ENCODE results near the gene ADAMTSL1. TPM values are rescaled to one million over a fixed set of nuclear protein-coding genes. Genes with fewer than 3 reads are reported as not detected.

ADAMTSL1 gene
- total RNA-seq, 2 experiments from 2014 or later: not detected

DNA sequence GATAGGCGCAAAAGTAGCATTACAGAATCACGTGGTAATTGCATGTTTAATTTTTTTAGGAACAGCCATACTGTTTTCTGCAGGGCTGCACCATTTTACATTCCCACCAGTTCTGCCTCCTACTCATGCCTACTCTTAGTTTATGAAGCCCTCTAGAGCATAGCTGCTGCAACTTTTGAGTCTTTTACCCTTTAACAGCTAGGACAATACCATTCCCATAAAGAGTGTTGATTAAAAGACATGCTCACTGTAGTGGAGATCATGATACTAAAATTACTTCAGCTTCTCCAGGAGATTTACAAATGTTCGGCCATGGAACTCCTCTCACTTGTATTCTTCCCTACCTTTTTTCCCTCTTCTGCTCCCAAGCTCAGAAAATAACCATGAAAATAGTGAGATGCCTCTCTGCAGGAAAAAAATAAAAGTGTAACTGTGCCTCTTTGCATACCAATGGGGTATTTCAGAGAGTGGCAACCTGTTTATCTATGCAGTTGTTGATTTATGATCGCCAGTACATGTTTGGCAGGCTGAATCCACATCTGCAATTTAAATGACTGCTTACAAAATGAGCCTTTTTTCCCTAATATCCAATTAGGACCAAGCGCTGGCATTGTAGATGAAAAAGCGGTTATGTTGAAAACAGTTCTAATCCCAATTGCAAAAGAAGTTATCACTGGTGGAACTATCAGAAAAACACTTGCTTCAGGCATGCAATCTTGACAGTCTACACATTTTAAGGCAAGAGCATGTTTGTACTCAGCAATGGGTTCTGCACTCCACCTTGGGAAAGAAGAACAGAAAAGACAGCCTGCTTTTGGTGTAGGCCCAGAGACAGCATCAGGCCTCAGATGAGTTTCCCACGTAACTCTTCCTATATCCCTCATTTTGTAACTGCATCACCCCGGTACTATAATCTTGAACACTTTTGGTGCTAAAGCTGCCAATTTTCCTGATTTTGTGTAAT, 131.1 kb downstream of the ADAMTSL1 start:
- Mint-ChIP-seq H3K9me3 (ENCODE audit: low read depth) (no peaks in the 10 kb centered on the region), H3K27ac (no peak overlapping the region), H3K27me3 (peaks cover 2% of the 10 kb centered on the region), H3K36me3 (ENCODE audit: low read depth) (no peaks in the 10 kb centered on the region), H3K4me3 (no peak overlapping the region), H3K4me1 (no peaks in the 10 kb centered on the region)
- ATAC-seq (no peak), DNase-seq (no peak)
- ChIA-PET CTCF (no interaction called here), POLR2A (no interaction called here)
- intact Hi-C loops (cut with DNase I, micrococcal nuclease): no loop called here

- Mint-ChIP-seq H3K27me3 (peaks cover 2% of the 10 kb centered on the region), H3K27ac (no peak overlapping the region), H3K9me3 (ENCODE audit: low read depth) (no peaks in the 10 kb centered on the region), H3K36me3 (ENCODE audit: low read depth) (no peaks in the 10 kb centered on the region), H3K4me1 (no peaks in the 10 kb centered on the region), H3K4me3 (no peak overlapping the region)
- ChIA-PET CTCF (no interaction called here), POLR2A (no interaction called here)
- ATAC-seq: no peak
- intact Hi-C loops (cut with DNase I, micrococcal nuclease): no loop called here
- no peak for DNase-seq
These were observed 131.8 kb downstream of the ADAMTSL1 start for GRCh38 chr9:18605766-18606180.

- CTCF ChIA-PET: no interaction called here
- no peak for ATAC-seq
- no peak for DNase-seq
- no peaks in the 10 kb centered on the region for H3K4me1 Mint-ChIP-seq
- no peak overlapping the region for H3K27ac Mint-ChIP-seq
- H3K9me3 Mint-ChIP-seq (ENCODE audit: low read depth): no peaks in the 10 kb centered on the region
- intact Hi-C loops (cut with DNase I, micrococcal nuclease): no loop called here
- H3K27me3 Mint-ChIP-seq: peaks cover 2% of the 10 kb centered on the region
- no peak overlapping the region for H3K4me3 Mint-ChIP-seq
- POLR2A ChIA-PET: no interaction called here
- no peaks in the 10 kb centered on the region for H3K36me3 Mint-ChIP-seq (ENCODE audit: low read depth)
These were observed 132.3 kb downstream of the ADAMTSL1 start for GRCh38 chr9:18606281-18606680.

GRCh38 chr9:18606846-18607245, 132.9 kb downstream of the ADAMTSL1 start:
- DNase-seq (no peak), ATAC-seq (no peak)
- intact Hi-C loops (cut with DNase I, micrococcal nuclease): no loop called here
- ChIA-PET CTCF (no interaction called here), POLR2A (no interaction called here)
- H3K4me3 Mint-ChIP-seq: no peak overlapping the region
- H3K36me3 Mint-ChIP-seq (ENCODE audit: low read depth): no peaks in the 10 kb centered on the region
- no peaks in the 10 kb centered on the region for H3K4me1 Mint-ChIP-seq
- peaks cover 2% of the 10 kb centered on the region for H3K27me3 Mint-ChIP-seq
- no peak overlapping the region for H3K27ac Mint-ChIP-seq
- H3K9me3 Mint-ChIP-seq (ENCODE audit: low read depth): no peaks in the 10 kb centered on the region

GRCh38 chr9:18608371-18608770, 134.4 kb downstream of the ADAMTSL1 start:
- DNase-seq: no peak
- no peak overlapping the region for H3K27ac Mint-ChIP-seq
- no peaks in the 10 kb centered on the region for H3K4me1 Mint-ChIP-seq
- no peak overlapping the region for H3K4me3 Mint-ChIP-seq
- POLR2A ChIA-PET: no interaction called here
- CTCF ChIA-PET: no interaction called here
- intact Hi-C loops (cut with DNase I, micrococcal nuclease): no loop called here
- H3K9me3 Mint-ChIP-seq (ENCODE audit: low read depth): no peaks in the 10 kb centered on the region
- ATAC-seq: no peak
- H3K27me3 Mint-ChIP-seq: peaks cover 2% of the 10 kb centered on the region
- H3K36me3 Mint-ChIP-seq (ENCODE audit: low read depth): no peaks in the 10 kb centered on the region

DNA sequence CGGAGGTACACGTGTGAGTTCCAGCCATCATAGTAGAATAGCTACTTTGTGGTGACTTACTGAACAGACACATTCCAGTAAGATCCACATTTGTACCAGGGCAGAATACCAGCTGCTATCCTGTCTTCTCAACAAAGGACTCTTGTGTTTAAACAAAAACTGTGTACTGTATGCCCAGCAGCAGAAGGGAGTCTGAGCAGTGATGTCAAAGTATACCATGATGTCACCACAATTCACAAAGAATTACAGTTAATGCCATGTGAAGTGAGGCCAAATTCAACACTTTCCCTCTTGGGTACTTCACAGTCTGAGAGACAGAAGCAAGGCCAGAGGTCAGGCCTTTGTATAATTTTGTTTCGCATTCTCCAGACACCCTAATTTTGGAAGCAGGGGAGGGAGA, 137.0 kb downstream of the ADAMTSL1 start:
- Mint-ChIP-seq H3K36me3 (ENCODE audit: low read depth) (no peaks in the 10 kb centered on the region), H3K4me3 (no peak overlapping the region), H3K9me3 (ENCODE audit: low read depth) (no peaks in the 10 kb centered on the region), H3K4me1 (no peaks in the 10 kb centered on the region), H3K27me3 (peaks cover 2% of the 10 kb centered on the region), H3K27ac (no peak overlapping the region)
- ChIA-PET CTCF (no interaction called here), POLR2A (no interaction called here)
- DNase-seq (no peak), ATAC-seq (no peak)
- intact Hi-C loops (cut with DNase I, micrococcal nuclease): no loop called here

DNA sequence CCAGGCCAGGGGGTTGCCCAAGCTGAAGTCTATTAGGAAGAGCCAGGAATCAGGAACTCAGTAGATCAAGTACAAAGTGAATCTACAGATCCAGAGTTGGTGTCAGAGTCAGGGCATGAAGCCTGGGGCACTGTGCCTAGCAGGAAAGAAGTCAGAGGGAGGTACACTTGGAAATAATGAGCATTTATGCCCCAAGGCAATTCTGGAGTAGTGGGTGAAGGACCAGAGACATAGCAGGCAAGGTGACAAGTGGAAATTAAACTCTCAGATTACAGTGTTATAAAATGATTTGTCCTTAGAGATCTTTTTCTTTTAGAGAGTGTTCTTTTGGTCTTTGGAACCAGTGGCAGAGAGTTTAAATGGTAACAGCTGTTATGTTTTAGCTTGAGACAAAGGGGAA, 138.0 kb downstream of the ADAMTSL1 start:
- DNase-seq: no peak
- Mint-ChIP-seq H3K36me3 (ENCODE audit: low read depth) (no peaks in the 10 kb centered on the region), H3K27ac (no peak overlapping the region), H3K27me3 (peaks cover 2% of the 10 kb centered on the region), H3K9me3 (ENCODE audit: low read depth) (no peaks in the 10 kb centered on the region), H3K4me1 (no peaks in the 10 kb centered on the region), H3K4me3 (no peak overlapping the region)
- ChIA-PET CTCF (no interaction called here), POLR2A (no interaction called here)
- ATAC-seq: no peak
- intact Hi-C loops (cut with DNase I, micrococcal nuclease): no loop called here

- no peaks in the 10 kb centered on the region for H3K27me3 Mint-ChIP-seq
These were observed 140.2 kb downstream of the ADAMTSL1 start for GRCh38 chr9:18614116-18614515.

GRCh38 chr9:18614651-18615050, 140.7 kb downstream of the ADAMTSL1 start:
- no peaks in the 10 kb centered on the region for H3K4me1 Mint-ChIP-seq
- intact Hi-C loops (cut with DNase I, micrococcal nuclease): no loop called here
- DNase-seq (no peak), ATAC-seq (no peak)
- H3K4me3 Mint-ChIP-seq: no peak overlapping the region
- H3K9me3 Mint-ChIP-seq (ENCODE audit: low read depth): no peaks in the 10 kb centered on the region
- POLR2A ChIA-PET: no interaction called here
- CTCF ChIA-PET: no interaction called here
- H3K27me3 Mint-ChIP-seq: no peaks in the 10 kb centered on the region
- no peak overlapping the region for H3K27ac Mint-ChIP-seq
- no peaks in the 10 kb centered on the region for H3K36me3 Mint-ChIP-seq (ENCODE audit: low read depth)

More at GRCh38 chr9:18614116-18614515, 140.2 kb downstream of the ADAMTSL1 start:
- H3K36me3 Mint-ChIP-seq (ENCODE audit: low read depth): no peaks in the 10 kb centered on the region
- H3K27ac Mint-ChIP-seq: no peak overlapping the region
- H3K4me1 Mint-ChIP-seq: no peaks in the 10 kb centered on the region
- no peak overlapping the region for H3K4me3 Mint-ChIP-seq
- ATAC-seq (no peak), DNase-seq (no peak)
- intact Hi-C loops (cut with DNase I, micrococcal nuclease): no loop called here
- CTCF ChIA-PET: interaction anchor here (0.7 kb wide), 1 partner anchor 13 kb away, joined by 3 read pairs; no protein-coding TSS in a partner anchor
- H3K9me3 Mint-ChIP-seq (ENCODE audit: low read depth): no peaks in the 10 kb centered on the region
- POLR2A ChIA-PET: no interaction called here

DNA sequence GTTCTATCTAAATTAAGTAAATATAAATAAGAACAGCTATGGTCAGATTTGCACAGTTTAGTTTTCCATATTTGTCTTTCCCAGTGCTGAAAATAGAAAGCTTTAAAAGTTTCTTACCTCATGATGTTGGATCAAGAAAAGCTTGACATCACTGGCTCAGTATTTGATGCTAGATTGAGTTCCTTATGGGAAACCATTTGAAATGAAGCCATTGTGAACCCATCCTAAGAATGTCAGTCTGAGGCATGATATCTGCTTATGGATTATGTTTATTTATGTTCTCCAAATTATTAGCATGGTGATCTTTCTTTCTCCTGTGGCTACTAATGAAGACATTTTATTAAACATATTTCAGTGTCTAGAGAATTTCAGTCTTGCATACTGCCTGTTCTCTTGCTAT, 143.0 kb downstream of the ADAMTSL1 start:
- no peak for ATAC-seq
- Mint-ChIP-seq H3K4me3 (no peak overlapping the region), H3K27me3 (no peaks in the 10 kb centered on the region), H3K36me3 (ENCODE audit: low read depth) (no peaks in the 10 kb centered on the region), H3K27ac (no peak overlapping the region), H3K4me1 (no peaks in the 10 kb centered on the region), H3K9me3 (ENCODE audit: low read depth) (no peaks in the 10 kb centered on the region)
- POLR2A ChIA-PET: no interaction called here
- no peak for DNase-seq
- intact Hi-C loops (cut with DNase I, micrococcal nuclease): no loop called here
- CTCF ChIA-PET: no interaction called here

DNA sequence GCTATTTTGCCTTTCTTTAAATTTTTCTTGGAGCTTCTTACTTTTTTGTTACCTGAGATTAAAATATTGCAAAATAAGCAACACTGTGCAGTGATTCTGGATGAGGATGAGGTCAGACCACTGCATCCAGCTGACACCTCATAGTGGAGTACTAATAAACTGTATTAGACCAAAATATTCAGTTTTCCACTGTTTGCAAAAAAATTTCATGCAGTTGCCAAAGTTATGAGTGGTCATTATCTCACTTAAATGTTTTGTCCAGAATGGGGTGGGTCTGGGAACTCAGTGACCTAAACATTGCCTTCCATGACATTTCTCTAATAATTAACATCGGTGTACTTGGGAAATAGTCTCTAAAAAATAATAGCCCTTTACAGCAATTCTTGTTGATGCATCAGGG, 143.8 kb downstream of the ADAMTSL1 start:
- Mint-ChIP-seq H3K27me3 (no peaks in the 10 kb centered on the region), H3K36me3 (ENCODE audit: low read depth) (no peaks in the 10 kb centered on the region), H3K9me3 (ENCODE audit: low read depth) (no peaks in the 10 kb centered on the region), H3K27ac (no peak overlapping the region), H3K4me1 (no peaks in the 10 kb centered on the region), H3K4me3 (no peak overlapping the region)
- intact Hi-C loops (cut with DNase I, micrococcal nuclease): no loop called here
- ATAC-seq (no peak), DNase-seq (no peak)
- CTCF ChIA-PET: no interaction called here
- POLR2A ChIA-PET: no interaction called here

GRCh38 chr9:18618862-18619261, 144.9 kb downstream of the ADAMTSL1 start:
- Mint-ChIP-seq H3K4me3 (no peak overlapping the region), H3K36me3 (ENCODE audit: low read depth) (no peaks in the 10 kb centered on the region), H3K4me1 (no peaks in the 10 kb centered on the region), H3K27me3 (no peaks in the 10 kb centered on the region), H3K27ac (no peak overlapping the region), H3K9me3 (ENCODE audit: low read depth) (no peaks in the 10 kb centered on the region)
- ChIA-PET POLR2A (no interaction called here), CTCF (no interaction called here)
- no peak for ATAC-seq
- intact Hi-C loops (cut with DNase I, micrococcal nuclease): no loop called here
- no peak for DNase-seq

Measured in activated CD4-positive, alpha-beta T cell treated with anti-CD3 and anti-CD28 coated beads for 36 hours (primary cell).